ENCODE measurements around the gene PAPOLA. TPM values are rescaled to one million over a fixed set of nuclear protein-coding genes. Genes with fewer than 3 reads are reported as not detected.

Gene PAPOLA
- total RNA-seq, 1 donor from 2014 or later, result 141 TPM

- intact Hi-C loops (cut with DNase I), result no loop called here
- ATAC-seq, result no peak
- DNase-seq (ENCODE audit: missing footprints), result no peak
Measured at GRCh38 chr14:96580566-96580965, 78.4 kb downstream of the PAPOLA start.

DNA sequence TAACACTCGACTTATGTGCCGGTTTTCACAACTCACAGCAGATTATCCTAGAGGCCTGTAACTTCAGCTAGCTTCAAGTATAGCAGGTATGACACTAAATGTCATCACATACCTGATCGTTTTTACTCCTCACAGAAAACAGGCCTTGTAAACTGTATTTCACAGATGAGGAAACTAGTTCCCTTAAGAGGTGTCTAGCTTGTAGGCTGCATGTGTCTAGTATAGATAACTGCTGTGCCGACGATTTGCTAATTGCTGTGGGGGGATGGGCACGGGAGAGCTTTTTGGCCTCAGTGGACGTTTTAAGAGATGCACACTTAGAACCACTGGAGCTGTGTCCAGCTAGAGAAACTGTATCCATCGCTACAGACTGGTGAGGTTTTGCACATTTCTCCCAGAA is 78.8 kb downstream of the PAPOLA start:
- no peak for DNase-seq (ENCODE audit: missing footprints)
- intact Hi-C loops (cut with DNase I), result no loop called here
- ATAC-seq, result no peak

DNA sequence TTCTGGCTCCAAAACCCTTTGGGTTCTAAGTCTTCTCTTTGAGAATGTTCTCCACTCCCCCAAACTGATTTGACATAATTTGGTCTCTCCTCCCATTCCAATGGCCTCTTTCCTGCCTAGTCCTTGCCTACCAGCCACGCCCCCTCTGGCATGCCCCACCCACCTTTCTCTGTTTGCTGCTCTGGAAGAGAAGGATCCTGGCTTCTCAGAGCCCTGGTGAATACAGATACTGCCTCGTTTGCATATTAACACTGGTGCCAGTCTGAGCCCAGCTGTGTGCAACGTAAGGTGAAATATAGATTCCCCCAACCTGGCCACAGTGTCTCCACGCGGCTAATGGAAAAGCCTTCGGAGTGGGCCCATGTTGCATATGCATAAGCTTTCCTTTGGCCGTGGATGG is 79.7 kb downstream of the PAPOLA start:
- intact Hi-C loops (cut with DNase I), result no loop called here
- ATAC-seq (no peak), DNase-seq (ENCODE audit: missing footprints) (no peak)

- intact Hi-C loops (cut with DNase I), result no loop called here
- ATAC-seq, result no peak
Measured at GRCh38 chr14:96582411-96582961, 80.3 kb downstream of the PAPOLA start.

DNA sequence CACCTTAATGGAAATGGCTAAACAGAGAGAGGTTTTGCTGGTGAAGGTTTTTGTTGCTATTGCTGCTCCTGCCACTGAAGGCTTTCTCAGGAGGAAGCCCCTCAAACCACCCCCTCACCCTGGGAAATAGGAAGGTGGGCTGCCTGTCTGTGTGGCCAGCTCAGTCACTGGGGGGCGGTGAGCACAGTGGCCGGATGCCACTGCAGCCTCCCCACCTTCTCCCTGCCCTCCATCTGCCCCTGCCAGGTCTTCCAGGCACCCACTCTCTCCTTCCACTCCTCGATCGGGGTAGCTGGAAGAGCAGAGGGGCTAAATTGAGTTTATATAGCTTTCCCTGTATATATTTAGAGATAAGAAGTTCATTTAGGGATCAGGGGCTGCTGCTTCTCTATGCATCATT is 80.8 kb downstream of the PAPOLA start:
- DNase-seq (ENCODE audit: missing footprints) (no peak), ATAC-seq (no peak)
- intact Hi-C loops (cut with DNase I), result no loop called here

More at GRCh38 chr14:96582411-96582961, 80.3 kb downstream of the PAPOLA start:
- DNase-seq (ENCODE audit: missing footprints), result no peak

DNA sequence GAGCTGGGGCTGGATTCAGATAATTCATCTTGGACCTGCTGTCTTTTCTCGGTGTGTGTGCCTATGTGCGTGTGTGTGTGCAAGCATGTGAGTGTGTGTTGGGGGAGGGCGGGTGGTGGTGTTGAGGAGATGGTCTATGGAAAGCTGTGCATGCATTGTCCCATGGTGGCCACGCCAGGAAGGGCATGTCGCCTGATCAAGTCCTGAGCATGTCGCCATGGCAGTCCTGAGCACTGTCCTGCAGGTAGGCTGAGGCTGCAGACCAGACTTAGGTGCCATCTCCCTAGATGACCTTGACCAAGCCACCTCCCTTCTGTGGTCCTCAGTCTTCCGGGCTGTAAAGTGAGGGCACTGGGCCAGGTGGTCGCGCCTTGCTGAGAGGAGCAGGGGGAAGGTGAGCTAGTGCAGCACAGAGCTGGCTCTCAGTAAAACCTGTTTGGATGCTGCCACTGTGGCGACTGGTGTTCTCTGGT is 81.4 kb downstream of the PAPOLA start:
- intact Hi-C loops (cut with DNase I), result no loop called here
- peak; percentile 63 for DNase-seq (ENCODE audit: missing footprints)
- no peak for ATAC-seq

- intact Hi-C loops (cut with DNase I), result no loop called here
- no peak for DNase-seq (ENCODE audit: missing footprints)
- ATAC-seq, result peak; percentile 30
Measured at GRCh38 chr14:96584199-96584906, 82.2 kb downstream of the PAPOLA start.

DNA sequence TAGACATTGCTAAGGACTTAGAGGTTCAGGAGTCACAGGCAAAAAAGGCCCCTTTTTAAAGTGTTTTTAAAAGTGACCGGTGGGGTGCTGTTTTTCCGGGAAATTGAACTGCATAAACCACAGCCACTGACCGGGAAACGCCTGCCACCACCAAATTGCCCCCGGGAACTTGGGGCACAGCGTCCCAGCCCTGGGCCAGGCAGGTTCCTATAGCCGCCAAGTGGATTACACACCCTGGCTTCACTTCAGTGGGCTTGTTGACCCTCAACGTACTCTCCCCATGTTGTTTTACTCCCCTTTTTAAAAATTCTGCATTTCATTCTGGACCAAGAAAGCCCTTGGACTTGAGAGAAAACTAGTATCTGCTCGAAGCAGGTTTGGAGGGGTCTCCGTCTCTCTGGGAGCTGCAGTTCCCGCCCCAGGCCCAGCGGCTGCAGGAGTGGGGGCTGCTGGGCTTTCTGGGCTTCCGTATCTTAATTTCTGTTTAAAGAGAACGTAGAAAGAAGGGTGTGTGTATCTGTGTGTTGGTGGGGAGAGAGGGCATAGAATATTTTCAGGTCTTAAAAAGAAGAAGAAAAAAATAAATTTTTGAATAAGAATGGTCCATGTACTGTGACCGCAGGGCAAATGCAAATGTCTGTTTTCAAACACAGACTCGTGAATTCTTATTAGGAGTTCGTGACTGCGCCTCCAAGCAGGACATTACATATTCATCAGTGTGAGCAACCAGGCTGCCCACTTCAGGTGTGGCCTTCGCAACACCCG is 82.9 kb downstream of the PAPOLA start:
- intact Hi-C loops (cut with DNase I), result no loop called here
- ATAC-seq (no peak), DNase-seq (ENCODE audit: missing footprints) (no peak)

GRCh38 chr14:96585672-96586013 is 83.5 kb downstream of the PAPOLA start:
- no peak for ATAC-seq
- intact Hi-C loops (cut with DNase I), result no loop called here
- DNase-seq (ENCODE audit: missing footprints), result no peak

DNA sequence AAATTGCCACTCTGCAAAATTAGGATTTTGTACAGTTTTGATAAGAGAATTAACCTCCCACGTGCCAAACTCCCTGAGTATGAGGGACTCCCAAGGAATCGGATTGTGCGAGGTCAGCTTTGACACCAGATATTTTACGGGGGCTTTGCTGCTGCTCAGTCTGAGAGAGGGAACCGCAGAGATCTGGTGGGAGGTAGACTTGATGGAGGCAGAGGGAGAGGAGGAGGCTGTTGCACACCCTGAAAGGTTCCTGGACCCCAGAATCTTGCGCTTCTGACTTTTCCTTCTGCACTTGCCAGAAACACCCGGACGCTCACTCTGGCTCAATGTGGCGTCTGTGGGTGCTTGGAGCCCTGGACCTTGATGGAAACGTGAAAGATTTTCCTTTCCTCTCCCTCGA is 83.9 kb downstream of the PAPOLA start:
- ATAC-seq (no peak), DNase-seq (ENCODE audit: missing footprints) (no peak)
- intact Hi-C loops (cut with DNase I), result no loop called here

- DNase-seq (ENCODE audit: missing footprints) (no peak), ATAC-seq (no peak)
- intact Hi-C loops (cut with DNase I), result no loop called here
Measured at GRCh38 chr14:96586921-96587822, 85.0 kb downstream of the PAPOLA start.

GRCh38 chr14:96587823-96588385 is 85.7 kb downstream of the PAPOLA start:
- DNase-seq (ENCODE audit: missing footprints), result no peak
- intact Hi-C loops (cut with DNase I), result no loop called here
- no peak for ATAC-seq

GRCh38 chr14:96588410-96589257 is 86.5 kb downstream of the PAPOLA start:
- DNase-seq (ENCODE audit: missing footprints), result no peak
- intact Hi-C loops (cut with DNase I), result no loop called here
- ATAC-seq, result no peak

DNA sequence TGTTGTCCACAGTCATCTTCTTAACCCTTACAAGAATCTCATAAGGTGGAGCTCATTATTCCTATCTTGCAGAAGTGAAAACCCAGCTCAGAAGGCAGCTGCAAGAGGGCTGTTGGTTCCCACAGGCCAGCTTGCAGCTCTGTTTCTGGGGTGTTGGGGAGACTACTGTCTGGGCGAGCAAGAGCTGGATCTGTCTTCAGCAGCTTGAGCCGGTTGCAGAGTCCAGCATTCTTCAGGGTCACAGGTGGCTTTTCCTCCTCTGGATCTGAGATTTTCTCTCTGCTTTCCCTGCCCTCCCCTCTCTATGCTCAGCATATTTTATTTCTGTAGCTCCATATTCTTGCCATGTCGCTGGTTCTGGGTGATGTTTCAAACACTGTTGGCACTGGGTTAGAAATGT is 87.4 kb downstream of the PAPOLA start:
- intact Hi-C loops (cut with DNase I), result no loop called here
- no peak for DNase-seq (ENCODE audit: missing footprints)
- no peak for ATAC-seq

DNA sequence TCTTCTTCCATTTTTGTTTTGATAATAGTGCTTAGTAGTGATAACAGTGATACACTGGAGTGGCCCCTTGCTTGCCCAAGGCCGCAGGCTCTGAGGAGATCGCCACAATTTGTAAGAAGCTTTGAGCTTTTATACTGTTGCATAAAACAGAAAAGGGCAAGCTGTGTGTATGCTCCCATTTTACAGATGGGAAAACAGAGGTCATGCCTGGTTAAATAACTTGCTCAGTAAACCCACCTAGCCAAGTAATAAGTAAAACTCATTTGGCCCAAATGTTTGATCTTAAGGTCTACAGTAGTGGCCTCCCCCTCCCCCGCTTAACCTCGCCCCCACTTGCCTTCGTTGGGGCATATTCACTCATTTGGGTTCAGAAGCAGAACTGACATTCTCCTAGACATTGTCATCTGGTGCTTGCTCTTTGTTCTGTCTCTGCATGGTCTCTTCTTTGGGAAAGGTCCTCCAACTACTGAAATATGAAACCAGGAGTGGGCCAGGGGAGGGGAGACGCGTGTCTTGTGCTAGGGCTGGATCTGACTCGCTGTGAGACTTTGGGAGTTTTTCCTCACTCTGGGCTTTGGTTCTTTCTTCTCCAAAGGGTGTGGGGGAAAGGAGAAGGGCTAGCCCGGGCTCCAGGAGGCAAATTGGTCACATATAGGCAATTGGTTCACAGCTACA is 88.1 kb downstream of the PAPOLA start:
- DNase-seq (ENCODE audit: missing footprints) (no peak), ATAC-seq (no peak)
- intact Hi-C loops (cut with DNase I), result no loop called here

- DNase-seq (ENCODE audit: missing footprints), result no peak
- intact Hi-C loops (cut with DNase I), result no loop called here
- peak; percentile 76 for ATAC-seq
Measured at GRCh38 chr14:96592591-96593386, 90.6 kb downstream of the PAPOLA start.

DNA sequence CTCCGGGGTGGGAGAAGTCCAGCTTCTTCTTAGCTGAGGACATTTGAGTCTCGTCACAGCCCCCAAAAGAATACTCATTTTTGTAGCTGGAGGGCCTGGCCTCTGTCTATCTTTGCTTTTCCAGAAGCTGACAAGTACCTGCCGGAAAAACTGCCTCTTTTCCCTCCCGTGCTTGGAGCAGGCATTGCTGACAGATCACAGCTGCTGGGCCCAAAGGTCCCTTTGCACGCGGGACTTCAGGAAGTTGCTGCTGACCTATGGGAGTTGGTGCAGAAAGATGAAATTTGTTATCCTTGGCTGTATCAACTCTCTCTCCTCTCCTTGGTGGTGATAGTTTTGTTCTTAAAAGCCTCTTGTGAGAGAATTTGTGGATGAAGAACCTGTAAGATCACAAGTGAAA is 92.8 kb downstream of the PAPOLA start:
- ATAC-seq (no peak), DNase-seq (ENCODE audit: missing footprints) (no peak)
- intact Hi-C loops (cut with DNase I), result no loop called here

All from Right ventricle myocardium inferior (tissue), 1 donor.